ENCODE measurements around the gene ODC1.
"Not testable (repeated sequence)": the region's sequence is repeated elsewhere in the genome, so short reads cannot be mapped to it uniquely, and the experiment has no call there.

Gene ODC1

DNA sequence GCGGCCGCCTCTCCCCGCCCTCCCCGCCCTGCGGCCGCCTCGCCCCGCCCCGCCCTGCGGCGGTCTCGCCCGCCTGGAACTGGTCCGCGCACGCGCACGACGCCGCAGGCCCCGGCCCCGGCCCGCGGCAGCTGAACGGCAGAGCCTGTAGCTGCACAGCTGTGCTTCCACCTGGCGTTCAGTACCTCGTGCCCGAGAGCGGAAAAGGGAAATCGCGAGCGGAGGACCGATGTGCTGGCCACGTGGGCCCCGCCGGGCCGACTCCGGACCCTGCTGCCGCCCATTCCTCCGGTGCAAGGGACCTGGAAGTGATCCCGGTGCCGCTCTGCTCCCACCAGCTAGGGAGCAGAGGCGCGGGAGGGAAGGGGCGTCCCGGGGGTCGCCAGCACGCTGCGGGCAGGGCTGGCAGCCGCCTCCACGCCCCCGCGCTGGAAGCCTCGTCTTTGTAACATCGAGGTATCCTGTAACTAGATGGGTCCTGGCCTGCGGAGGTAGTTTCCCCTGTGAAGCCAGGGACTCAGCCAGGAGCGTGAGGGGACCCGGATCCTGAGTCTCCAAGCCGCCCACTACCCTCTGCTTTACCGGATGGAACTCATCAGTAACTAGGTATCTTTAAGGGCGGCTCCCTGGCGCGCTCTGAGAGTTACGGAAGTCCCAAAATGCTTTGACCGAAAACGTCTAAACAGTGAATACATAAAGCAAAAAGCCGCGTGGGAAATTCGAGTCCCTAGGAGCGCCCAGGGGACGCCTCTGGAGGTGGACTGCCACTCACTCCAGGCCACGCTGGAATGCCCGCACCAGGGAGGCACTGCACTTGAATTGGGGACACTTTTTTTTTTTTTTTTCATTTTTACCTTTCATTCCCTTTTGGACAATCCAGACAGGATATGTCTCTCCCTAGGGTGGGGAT lies 704 bp upstream of the ODC1 start:
- peak overlapping the region; percentile 54 for H3K4me3 ChIP-seq (ENCODE audit: low read depth, low read length)
- H3K27me3 ChIP-seq (ENCODE audit: control insufficient read depth, insufficient read depth, low read length): peaks cover 23% of the 10 kb centered on the region
- peak overlapping the region; percentile 65 for H3K9ac ChIP-seq (ENCODE audit: low read depth, low read length)
- H3K36me3 ChIP-seq (ENCODE audit: control insufficient read depth, insufficient read depth, low read length): peaks cover 5% of the 10 kb centered on the region
- no peaks in the 10 kb centered on the region for H3K4me1 ChIP-seq (ENCODE audit: control insufficient read depth, insufficient read depth, low read length)
- no peaks in the 10 kb centered on the region for H3K9me3 ChIP-seq (ENCODE audit: control insufficient read depth, insufficient read depth, low read length)

GRCh38 chr2:10447300-10447894 lies 730 bp downstream of the ODC1 start:
- Histone ChIP-seq H3K4me3 (ENCODE audit: low read depth, low read length) (peak overlapping the region; percentile 31), H3K9ac (ENCODE audit: low read depth, low read length) (peak overlapping the region; percentile 0), H3K9me3 (ENCODE audit: control insufficient read depth, insufficient read depth, low read length) (no peaks in the 10 kb centered on the region), H3K36me3 (ENCODE audit: control insufficient read depth, insufficient read depth, low read length) (peaks cover 14% of the 10 kb centered on the region), H3K27me3 (ENCODE audit: control insufficient read depth, insufficient read depth, low read length) (peaks cover 23% of the 10 kb centered on the region), H3K4me1 (ENCODE audit: control insufficient read depth, insufficient read depth, low read length) (no peaks in the 10 kb centered on the region)

GRCh38 chr2:10446631-10447030 lies 1.5 kb downstream of the ODC1 start:
- Histone ChIP-seq H3K36me3 (ENCODE audit: control insufficient read depth, insufficient read depth, low read length) (peaks cover 14% of the 10 kb centered on the region), H3K9ac (ENCODE audit: low read depth, low read length) (no peak overlapping the region), H3K27me3 (ENCODE audit: control insufficient read depth, insufficient read depth, low read length) (peaks cover 23% of the 10 kb centered on the region), H3K9me3 (ENCODE audit: control insufficient read depth, insufficient read depth, low read length) (no peaks in the 10 kb centered on the region), H3K4me3 (ENCODE audit: low read depth, low read length) (peak overlapping the region; percentile 31), H3K4me1 (ENCODE audit: control insufficient read depth, insufficient read depth, low read length) (no peaks in the 10 kb centered on the region)

GRCh38 chr2:10444463-10444862 lies 3.7 kb downstream of the ODC1 start:
- Histone ChIP-seq H3K9me3 (ENCODE audit: control insufficient read depth, insufficient read depth, low read length) (no peaks in the 10 kb centered on the region), H3K27me3 (ENCODE audit: control insufficient read depth, insufficient read depth, low read length) (peaks cover 16% of the 10 kb centered on the region), H3K4me3 (ENCODE audit: low read depth, low read length) (no peak overlapping the region), H3K9ac (ENCODE audit: low read depth, low read length) (no peak overlapping the region), H3K36me3 (ENCODE audit: control insufficient read depth, insufficient read depth, low read length) (peaks cover 18% of the 10 kb centered on the region), H3K4me1 (ENCODE audit: control insufficient read depth, insufficient read depth, low read length) (no peaks in the 10 kb centered on the region)

DNA sequence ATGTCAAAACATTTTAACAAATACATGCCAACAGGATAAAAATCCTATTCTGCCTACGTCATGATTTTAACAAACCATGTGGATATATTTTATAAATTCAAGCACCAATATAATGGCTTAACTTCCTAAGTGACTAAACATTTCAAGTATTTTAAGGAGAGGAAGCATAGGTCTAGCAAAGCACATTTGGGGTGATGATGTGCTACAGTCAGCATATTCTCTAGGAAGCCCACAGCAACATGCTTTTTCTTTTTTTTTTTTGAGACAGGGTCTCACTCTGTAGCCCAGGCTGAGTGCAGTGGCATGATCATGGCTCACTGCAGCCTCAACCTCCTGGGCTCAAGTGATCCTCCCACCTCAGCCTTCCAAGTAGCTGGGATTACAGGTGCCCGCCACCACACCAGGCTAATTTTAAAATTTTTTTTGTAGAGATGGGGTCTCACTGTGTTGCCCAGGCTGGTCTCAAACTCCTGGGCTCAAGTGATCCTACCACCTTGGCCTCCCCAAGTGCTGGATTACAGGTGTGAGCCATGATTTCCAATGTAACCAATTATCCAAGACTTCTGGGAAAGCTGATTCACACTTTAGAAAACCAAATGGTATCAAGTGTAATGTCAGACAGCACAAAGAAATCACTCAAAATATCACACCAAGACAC lies 5.5 kb downstream of the ODC1 start:
- not testable (repeated sequence) for H3K4me1 ChIP-seq (ENCODE audit: control insufficient read depth, insufficient read depth, low read length); H3K9me3 ChIP-seq (ENCODE audit: control insufficient read depth, insufficient read depth, low read length)
- peaks cover 18% of the 10 kb centered on the region for H3K36me3 ChIP-seq (ENCODE audit: control insufficient read depth, insufficient read depth, low read length)

DNA sequence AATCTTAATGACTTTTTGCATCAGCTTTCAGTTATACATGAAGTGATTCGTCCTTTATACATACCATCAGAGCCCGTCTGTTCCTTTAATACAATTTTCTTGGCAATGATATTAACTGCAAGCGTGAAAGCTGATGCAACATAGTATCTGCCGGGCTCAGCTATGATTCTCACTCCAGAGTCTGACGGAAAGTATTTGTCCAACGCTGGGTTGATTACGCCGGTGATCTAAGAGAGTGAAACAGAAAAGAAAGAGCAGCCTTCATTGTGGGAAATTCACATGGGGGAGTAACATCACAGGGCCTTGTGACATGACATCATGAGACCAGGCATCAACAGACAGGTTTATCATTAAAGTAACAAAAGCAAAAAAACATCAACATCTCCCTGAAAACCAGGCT lies 6.2 kb downstream of the ODC1 start:
- Histone ChIP-seq H3K27me3 (ENCODE audit: control insufficient read depth, insufficient read depth, low read length) (peaks cover 4% of the 10 kb centered on the region), H3K4me1 (ENCODE audit: control insufficient read depth, insufficient read depth, low read length) (no peaks in the 10 kb centered on the region), H3K9me3 (ENCODE audit: control insufficient read depth, insufficient read depth, low read length) (no peaks in the 10 kb centered on the region), H3K4me3 (ENCODE audit: low read depth, low read length) (no peak overlapping the region), H3K9ac (ENCODE audit: low read depth, low read length) (no peak overlapping the region), H3K36me3 (ENCODE audit: control insufficient read depth, insufficient read depth, low read length) (peaks cover 18% of the 10 kb centered on the region)

More for the DNA sequence above, 5.5 kb downstream of the ODC1 start:
- not testable (repeated sequence) for H3K9ac ChIP-seq (ENCODE audit: low read depth, low read length); H3K27me3 ChIP-seq (ENCODE audit: control insufficient read depth, insufficient read depth, low read length); H3K4me3 ChIP-seq (ENCODE audit: low read depth, low read length)

DNA sequence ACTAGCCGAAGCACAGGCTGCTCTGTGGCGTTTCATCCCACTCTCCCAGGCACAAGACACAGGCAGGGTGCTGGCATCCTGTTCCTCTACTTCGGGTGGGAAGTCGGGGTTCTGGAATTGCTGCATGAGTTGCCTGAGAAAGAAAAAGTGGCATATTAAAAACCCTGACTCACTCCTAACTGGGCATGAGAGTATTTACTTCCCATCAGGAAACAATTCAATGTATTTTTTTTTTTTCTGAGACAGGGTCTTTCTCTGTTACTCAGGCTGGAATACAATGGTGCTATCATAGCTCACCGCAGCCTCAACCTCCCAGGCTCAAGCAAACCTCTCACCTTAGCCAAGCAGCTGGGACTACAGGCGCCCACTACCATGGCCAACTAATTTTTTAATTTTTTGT lies 7.4 kb downstream of the ODC1 start:
- Histone ChIP-seq H3K4me1 (ENCODE audit: control insufficient read depth, insufficient read depth, low read length) (no peaks in the 10 kb centered on the region), H3K36me3 (ENCODE audit: control insufficient read depth, insufficient read depth, low read length) (peaks cover 18% of the 10 kb centered on the region), H3K4me3 (ENCODE audit: low read depth, low read length) (no peak overlapping the region)

GRCh38 chr2:10439971-10440370 lies 8.2 kb downstream of the ODC1 start:
- Histone ChIP-seq H3K4me1 (ENCODE audit: control insufficient read depth, insufficient read depth, low read length) (no peaks in the 10 kb centered on the region), H3K9me3 (ENCODE audit: control insufficient read depth, insufficient read depth, low read length) (no peaks in the 10 kb centered on the region), H3K4me3 (ENCODE audit: low read depth, low read length) (no peak overlapping the region), H3K36me3 (ENCODE audit: control insufficient read depth, insufficient read depth, low read length) (peaks cover 18% of the 10 kb centered on the region), H3K9ac (ENCODE audit: low read depth, low read length) (no peak overlapping the region), H3K27me3 (ENCODE audit: control insufficient read depth, insufficient read depth, low read length) (no peaks in the 10 kb centered on the region)

More for the DNA sequence above, 7.4 kb downstream of the ODC1 start:
- no peak overlapping the region for H3K9ac ChIP-seq (ENCODE audit: low read depth, low read length)
- H3K27me3 ChIP-seq (ENCODE audit: control insufficient read depth, insufficient read depth, low read length): no peaks in the 10 kb centered on the region
- no peaks in the 10 kb centered on the region for H3K9me3 ChIP-seq (ENCODE audit: control insufficient read depth, insufficient read depth, low read length)

DNA sequence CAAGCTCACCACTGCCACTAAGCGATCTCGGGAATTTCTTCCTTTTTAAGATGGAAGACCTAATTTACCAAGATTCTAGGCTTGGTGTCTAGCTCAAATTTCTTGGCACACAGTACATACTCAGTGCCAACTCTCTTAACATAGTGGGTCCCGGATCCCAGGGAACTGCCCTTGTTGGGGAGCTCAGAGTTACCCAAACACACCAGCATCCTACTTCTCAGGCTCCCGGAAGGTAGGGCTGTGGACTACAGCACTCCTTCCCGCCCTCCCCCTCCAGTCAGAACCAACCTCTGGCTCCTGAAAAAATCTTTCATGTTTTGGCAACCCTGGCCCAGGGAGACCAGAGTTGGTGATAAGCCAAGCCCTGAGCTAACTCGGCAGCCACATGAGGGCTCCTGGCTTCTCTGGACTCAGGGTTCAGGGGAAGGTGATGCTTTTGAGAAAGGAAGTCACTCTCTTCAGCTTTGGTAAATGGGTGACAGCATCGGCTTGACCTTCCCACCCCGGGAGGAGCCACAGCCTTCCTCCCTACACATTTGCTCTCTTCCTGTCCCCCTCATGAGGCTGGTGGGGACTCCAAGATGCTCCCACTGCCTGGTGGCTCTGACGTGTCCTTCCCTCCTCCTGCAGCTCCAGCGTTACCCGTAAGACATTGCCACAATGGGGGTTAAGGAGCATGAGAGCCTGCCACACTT lies 8.8 kb downstream of the ODC1 start:
- H3K36me3 ChIP-seq (ENCODE audit: control insufficient read depth, insufficient read depth, low read length): peaks cover 14% of the 10 kb centered on the region
- no peak overlapping the region for H3K4me3 ChIP-seq (ENCODE audit: low read depth, low read length)
- no peak overlapping the region for H3K9ac ChIP-seq (ENCODE audit: low read depth, low read length)
- H3K27me3 ChIP-seq (ENCODE audit: control insufficient read depth, insufficient read depth, low read length): no peaks in the 10 kb centered on the region
- H3K9me3 ChIP-seq (ENCODE audit: control insufficient read depth, insufficient read depth, low read length): no peaks in the 10 kb centered on the region
- H3K4me1 ChIP-seq (ENCODE audit: control insufficient read depth, insufficient read depth, low read length): no peaks in the 10 kb centered on the region

DNA sequence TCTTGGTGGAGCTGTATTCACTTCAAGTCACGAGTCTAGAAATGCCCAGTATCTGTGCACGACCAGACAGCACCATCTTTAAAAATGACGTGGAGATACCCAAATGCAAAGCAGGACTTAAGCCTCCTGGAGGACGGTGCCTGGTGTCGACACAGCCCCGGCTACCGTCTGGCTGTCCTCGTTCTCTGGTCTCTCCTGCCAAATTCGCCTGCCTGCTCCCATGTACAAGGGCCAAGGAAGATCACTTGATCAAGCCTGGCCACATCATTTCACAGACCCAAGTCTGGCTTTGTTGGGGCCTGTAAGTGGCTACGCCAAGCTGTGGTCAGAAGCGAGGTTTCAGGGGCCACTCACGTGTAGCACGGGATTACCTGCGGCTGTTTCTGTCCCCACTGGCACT lies 9.4 kb downstream of the ODC1 start:
- H3K9ac ChIP-seq (ENCODE audit: low read depth, low read length): no peak overlapping the region
- peaks cover 12% of the 10 kb centered on the region for H3K36me3 ChIP-seq (ENCODE audit: control insufficient read depth, insufficient read depth, low read length)
- H3K4me1 ChIP-seq (ENCODE audit: control insufficient read depth, insufficient read depth, low read length): no peaks in the 10 kb centered on the region
- no peaks in the 10 kb centered on the region for H3K27me3 ChIP-seq (ENCODE audit: control insufficient read depth, insufficient read depth, low read length)
- no peak overlapping the region for H3K4me3 ChIP-seq (ENCODE audit: low read depth, low read length)
- H3K9me3 ChIP-seq (ENCODE audit: control insufficient read depth, insufficient read depth, low read length): no peaks in the 10 kb centered on the region

GRCh38 chr2:10437806-10438205 lies 10.3 kb downstream of the ODC1 start:
- H3K36me3 ChIP-seq (ENCODE audit: control insufficient read depth, insufficient read depth, low read length): peaks cover 5% of the 10 kb centered on the region
- no peak overlapping the region for H3K4me3 ChIP-seq (ENCODE audit: low read depth, low read length)
- H3K9me3 ChIP-seq (ENCODE audit: control insufficient read depth, insufficient read depth, low read length): no peaks in the 10 kb centered on the region
- no peak overlapping the region for H3K9ac ChIP-seq (ENCODE audit: low read depth, low read length)
- no peaks in the 10 kb centered on the region for H3K4me1 ChIP-seq (ENCODE audit: control insufficient read depth, insufficient read depth, low read length)
- H3K27me3 ChIP-seq (ENCODE audit: control insufficient read depth, insufficient read depth, low read length): no peaks in the 10 kb centered on the region

Data from iPS-15b (cell line).